PC-3 (cell line): Measurements from ENCODE around the gene TIGD6. TPM values are rescaled to one million over a fixed set of nuclear protein-coding genes. Genes with fewer than 3 reads are reported as not detected.

ENCODE experiments used
- ATAC-seq: fragments of 200-7000 bp; cut with Tn5 transposase; 2 replicates; pipeline ENCODE4 v1.9.1; 2020; ENCODE audit warnings: mild to moderate bottlenecking, moderate library complexity
- BruUV-seq: library from RNA; stranded (reverse); fragments of 400-500 nt; replicated peaks from 2 replicates; lab custom pipeline; 2021; lab: Mats Ljungman, UMichigan
- CTCF ChIA-PET: fragments of 300-600 bp; sonication (Branson Sonifier 250); formaldehyde crosslinking; loops from one replicate; lab custom pipeline; 2022; ENCODE audit warnings: antibody characterized with exemption; lab: Charles Lee
- POLR2A ChIA-PET: fragments of 300-600 bp; sonication (Branson Sonifier 250); formaldehyde crosslinking; loops from one replicate; lab custom pipeline; 2022; ENCODE audit warnings: antibody characterized with exemption; ENCODE audit not compliant: unreplicated experiment; lab: Charles Lee
- DNase-seq: peaks from one replicate; pipeline ENCODE4 v3.0.0-alpha.2; 2015
- H2AFZ ChIP-seq: fragments of 300-600 bp; sonication (generic); 2 replicates; pipeline ENCODE4 v1.6.0; 2016; ENCODE audit warnings: antibody characterized with exemption, low read length
- H3F3A ChIP-seq: fragments of 300-600 bp; sonication (generic); one replicate; pipeline ENCODE4 v1.6.0; 2017; ENCODE audit warnings: antibody characterized with exemption, low read length, control low read depth, mild to moderate bottlenecking; ENCODE audit not compliant: unreplicated experiment
- H3K27ac ChIP-seq: fragments of 300-600 bp; sonication (generic); 2 replicates; pipeline ENCODE4 v1.5.1; 2016; ENCODE audit warnings: mild to moderate bottlenecking, low read length
- H3K27me3 ChIP-seq: fragments of 300-600 bp; sonication (generic); 2 replicates; pipeline ENCODE4 v1.6.1; 2016; ENCODE audit warnings: low read length, mixed read lengths
- H3K36me3 ChIP-seq: fragments of 300-600 bp; sonication (generic); 2 replicates; pipeline ENCODE4 v1.6.1; 2016; ENCODE audit warnings: low read depth, mixed run types, low read length, mixed read lengths
- H3K4me1 ChIP-seq: fragments of 300-600 bp; sonication (generic); 2 replicates; pipeline ENCODE4 v1.5.1; 2016; ENCODE audit warnings: low read length; ENCODE audit not compliant: insufficient read depth
- H3K4me2 ChIP-seq: fragments of 300-600 bp; sonication (generic); 2 replicates; pipeline ENCODE4 v1.6.0; 2016; ENCODE audit warnings: low read length
- H3K4me3 ChIP-seq: fragments of 300-600 bp; sonication (generic); 2 replicates; pipeline ENCODE4 v1.5.1; 2016; ENCODE audit warnings: mild to moderate bottlenecking, low read length, mixed read lengths
- H3K79me2 ChIP-seq: fragments of 300-600 bp; sonication (generic); 2 replicates; pipeline ENCODE4 v1.6.1; 2017; ENCODE audit warnings: low read length, mixed read lengths
- H3K9ac ChIP-seq: fragments of 300-600 bp; sonication (generic); 2 replicates; pipeline ENCODE4 v1.6.0; 2016; ENCODE audit warnings: mild to moderate bottlenecking, low read length
- H3K9me2 ChIP-seq: fragments of 300-600 bp; sonication (generic); replicated peaks from 2 replicates; pipeline ENCODE4 v1.6.1; 2016; ENCODE audit warnings: mixed run types, low read length, mixed read lengths
- H3K9me3 ChIP-seq: fragments of 300-600 bp; sonication (generic); 2 replicates; pipeline ENCODE4 v1.6.1; 2016; ENCODE audit warnings: low read length, mixed read lengths
- H4K20me1 ChIP-seq: fragments of 300-600 bp; sonication (generic); 2 replicates; pipeline ENCODE4 v1.6.1; 2016; ENCODE audit warnings: low read length, mixed read lengths
- EZH2 ChIP-seq: fragments of 300-600 bp; sonication (generic); IDR thresholded peaks from one replicate; pipeline ENCODE4 v1.6.1; 2017; ENCODE audit warnings: antibody characterized with exemption, mild to moderate bottlenecking, low read length; ENCODE audit not compliant: unreplicated experiment
- EZH2phosphoT487 ChIP-seq: fragments of 300-600 bp; sonication (generic); IDR thresholded peaks from 2 replicates; pipeline ENCODE4 v1.6.1; 2018; ENCODE audit warnings: mild to moderate bottlenecking, antibody characterized with exemption, low read length, borderline replicate concordance
- intact Hi-C: fragments of 100-400 bp; cut with micrococcal nuclease; formaldehyde crosslinking; loops from 2 replicates; pipeline ENCODE4 v1.9.0; 2023
- total RNA-seq: library from RNA; depleted of rRNA; stranded (reverse); fragments of >200 nt; gene quantifications from 2 replicates; pipeline ENCODE4 v1.2.3, GENCODE V29; 2014
- TF ChIP-seq, protein P1 (sequence below): fragments of 300-600 bp; sonication (generic); conservative IDR thresholded peaks from 2 replicates; pipeline ENCODE4 v1.5.1; 2017; ENCODE audit warnings: antibody characterized with exemption, low read depth, mild to moderate bottlenecking, low read length

The TIGD6 gene
- total RNA-seq, 1 experiment from 2014 or later, result 3.8 TPM

DNA sequence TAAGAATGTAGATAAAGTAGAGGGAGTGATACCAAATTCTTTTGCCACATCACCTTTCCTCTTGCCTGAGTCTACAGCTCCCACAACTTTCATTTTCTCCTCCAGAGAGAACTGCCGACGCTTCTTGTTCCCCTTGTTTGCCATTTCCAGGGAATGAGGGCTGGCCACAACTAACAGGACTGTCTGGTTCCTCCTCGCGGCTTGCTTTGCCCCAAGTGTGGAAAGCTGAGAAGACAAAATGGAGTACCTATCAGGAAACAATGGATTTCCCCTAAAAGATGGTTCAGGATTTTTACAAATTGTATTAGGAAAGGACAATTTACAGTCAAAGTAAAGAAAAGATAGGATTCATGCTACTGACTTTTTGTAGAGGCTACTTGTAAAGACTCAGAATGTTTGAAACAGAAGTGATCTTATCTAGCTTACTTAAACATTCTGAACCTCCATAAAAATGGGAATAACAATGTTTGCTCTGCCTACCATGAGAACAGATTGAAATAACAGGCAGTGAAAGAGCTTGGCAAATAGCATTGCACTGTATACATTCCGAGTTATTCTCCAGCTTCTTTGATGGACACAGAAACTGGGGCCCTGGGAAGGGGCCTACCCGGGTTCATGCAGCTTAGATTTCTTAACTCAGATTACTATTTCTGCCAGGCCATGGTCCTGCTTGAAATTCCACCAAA, 4.1 kb downstream of the TIGD6 start:
- Histone ChIP-seq H3K4me2 (no peak overlapping the region), H3K4me3 (no peak overlapping the region), H3F3A (no peaks in the 10 kb centered on the region), H3K9me2 (no peaks in the 10 kb centered on the region), H2AFZ (no peak overlapping the region), H3K9me3 (no peaks in the 10 kb centered on the region), H4K20me1 (no peaks in the 10 kb centered on the region), H3K4me1 (peaks cover 11% of the 10 kb centered on the region; the same call in 1 of the 2 replicates), H3K27ac (no peak overlapping the region), H3K36me3 (no peaks in the 10 kb centered on the region), H3K9ac (no peak overlapping the region), H3K79me2 (peaks cover 8% of the 10 kb centered on the region), H3K27me3 (no peaks in the 10 kb centered on the region)
- no TSS peak for BruUV-seq
- ChIA-PET POLR2A (no interaction called here), CTCF (no interaction called here)
- no peak for DNase-seq
- ATAC-seq, result no peak
- intact Hi-C loops, result no loop called here
- TF ChIP-seq EZH2, result no peak
- TF ChIP-seq, protein P1, sequence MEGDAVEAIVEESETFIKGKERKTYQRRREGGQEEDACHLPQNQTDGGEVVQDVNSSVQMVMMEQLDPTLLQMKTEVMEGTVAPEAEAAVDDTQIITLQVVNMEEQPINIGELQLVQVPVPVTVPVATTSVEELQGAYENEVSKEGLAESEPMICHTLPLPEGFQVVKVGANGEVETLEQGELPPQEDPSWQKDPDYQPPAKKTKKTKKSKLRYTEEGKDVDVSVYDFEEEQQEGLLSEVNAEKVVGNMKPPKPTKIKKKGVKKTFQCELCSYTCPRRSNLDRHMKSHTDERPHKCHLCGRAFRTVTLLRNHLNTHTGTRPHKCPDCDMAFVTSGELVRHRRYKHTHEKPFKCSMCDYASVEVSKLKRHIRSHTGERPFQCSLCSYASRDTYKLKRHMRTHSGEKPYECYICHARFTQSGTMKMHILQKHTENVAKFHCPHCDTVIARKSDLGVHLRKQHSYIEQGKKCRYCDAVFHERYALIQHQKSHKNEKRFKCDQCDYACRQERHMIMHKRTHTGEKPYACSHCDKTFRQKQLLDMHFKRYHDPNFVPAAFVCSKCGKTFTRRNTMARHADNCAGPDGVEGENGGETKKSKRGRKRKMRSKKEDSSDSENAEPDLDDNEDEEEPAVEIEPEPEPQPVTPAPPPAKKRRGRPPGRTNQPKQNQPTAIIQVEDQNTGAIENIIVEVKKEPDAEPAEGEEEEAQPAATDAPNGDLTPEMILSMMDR, result no peak
- no peak for TF ChIP-seq EZH2phosphoT487

DNA sequence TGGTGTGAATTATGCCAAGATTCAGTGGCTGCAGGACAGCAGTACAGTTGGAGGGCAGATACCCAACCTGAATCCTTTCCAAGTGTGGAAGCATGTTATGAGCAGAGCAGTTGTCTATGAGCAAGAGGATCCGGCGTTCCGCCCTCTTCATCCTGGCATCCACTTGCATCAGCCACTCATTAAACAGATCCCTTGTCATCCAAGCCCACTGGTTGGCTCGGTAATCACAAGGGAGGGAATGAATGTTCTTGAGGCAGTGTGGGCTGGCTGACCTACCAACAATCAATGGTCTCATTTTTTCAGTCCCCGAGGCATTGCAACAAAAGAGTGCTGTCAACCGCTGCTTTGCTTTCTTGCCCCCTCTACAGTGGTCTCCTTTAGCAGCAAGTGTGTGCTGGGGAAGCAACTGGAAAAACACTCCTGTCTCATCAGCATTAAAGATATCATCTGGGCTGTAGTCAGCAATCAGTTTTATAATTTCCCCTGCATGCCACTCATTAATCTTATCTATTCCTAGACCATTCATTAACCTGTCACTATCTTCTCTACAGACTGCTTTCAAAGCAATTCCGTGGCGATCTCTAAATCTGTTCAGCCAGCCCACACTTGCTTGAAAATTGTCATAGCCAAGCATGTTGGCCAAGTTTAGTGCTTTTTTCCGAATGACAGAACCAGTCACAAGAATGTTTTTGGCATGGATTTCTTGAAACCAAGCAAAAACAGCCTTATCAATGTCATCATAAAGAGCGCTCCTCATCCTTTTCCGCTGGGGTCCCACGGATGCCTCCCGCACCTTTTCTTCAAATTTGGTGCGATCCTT, 4.9 kb downstream of the TIGD6 start:
- peaks cover 11% of the 10 kb centered on the region; the same call in 1 of the 2 replicates for H3K4me1 ChIP-seq
- no peak for ATAC-seq
- no TSS peak for BruUV-seq
- no peak overlapping the region for H2AFZ ChIP-seq
- no peak overlapping the region for H3K27ac ChIP-seq
- no peak overlapping the region for H3K4me3 ChIP-seq
- POLR2A ChIA-PET, result no interaction called here
- H3K27me3 ChIP-seq, result no peaks in the 10 kb centered on the region
- TF ChIP-seq EZH2phosphoT487 (no peak), EZH2 (no peak)
- TF ChIP-seq, protein P1, result no peak
- intact Hi-C loops, result no loop called here
- DNase-seq, result no peak
- H3F3A ChIP-seq, result no peaks in the 10 kb centered on the region
- H3K9me3 ChIP-seq, result no peaks in the 10 kb centered on the region
- H4K20me1 ChIP-seq, result no peaks in the 10 kb centered on the region
- no peaks in the 10 kb centered on the region for H3K9me2 ChIP-seq
- H3K9ac ChIP-seq, result no peak overlapping the region
- peaks cover under 1% of the 10 kb centered on the region for H3K79me2 ChIP-seq
- no peaks in the 10 kb centered on the region for H3K36me3 ChIP-seq
- no peak overlapping the region for H3K4me2 ChIP-seq
- CTCF ChIA-PET, result no interaction called here
